Thyroid gland (tissue), 4 donors: ENCODE results near the gene GRM8. TPM values are rescaled to one million over a fixed set of nuclear protein-coding genes. Genes with fewer than 3 reads are reported as not detected.

Experiments used
- DNase-seq, 2 donors: peaks; one replicate each; pipeline ENCODE4 v3.0.0-alpha.2; 2019
- H3K27ac ChIP-seq, 3 donors: fragments of 200-600 bp; sonication (generic); 1 replicate in 2 of 3; 2 replicates in 1 of 3; pipeline ENCODE4 v1.5.1; 2016 to 2019; ENCODE audit warnings: mild to moderate bottlenecking in 1 of 3, moderate library complexity in 1 of 3
- H3K27me3 ChIP-seq: fragments of 200-600 bp; sonication (generic); one replicate; pipeline ENCODE4 v1.5.1; 2019
- H3K36me3 ChIP-seq, 2 donors: fragments of 200-600 bp; sonication (generic); one replicate each; pipeline ENCODE4 v1.5.1; 2016 to 2019
- H3K4me1 ChIP-seq, 2 donors: fragments of 200-600 bp; sonication (generic); one replicate each; pipeline ENCODE4 v1.5.1; 2017 to 2019
- H3K4me3 ChIP-seq, 3 donors: fragments of 200-600 bp; sonication (generic); replicated peaks in 1 of 3; 1 replicate in 2 of 3; 2 replicates in 1 of 3; pipeline ENCODE4 v1.5.1; 2016; ENCODE audit warnings: mild to moderate bottlenecking in 1 of 3
- H3K9me3 ChIP-seq: fragments of 200-600 bp; sonication (generic); one replicate; pipeline ENCODE4 v1.5.1; 2017
- POLR2A ChIP-seq, 2 donors: fragments of 450-650 bp; IDR thresholded peaks; one replicate each; pipeline ENCODE4 v1.6.1; 2017; ENCODE audit warnings: antibody characterized with exemption in 2 of 2, mild to moderate bottlenecking in 2 of 2, moderate library complexity in 1 of 2
- WGBS, 2 donors: methylation state at CpG; one replicate each; pipeline ENCODE4 v1.1.5; 2017; 5-methylcytosine and 5-hydroxymethylcytosine counted together
- intact Hi-C: fragments of 100-400 bp; cut with DNase I; formaldehyde crosslinking; loops from one replicate; pipeline ENCODE4 v1.15.1; 2023
- total RNA-seq, 4 donors: library from RNA; depleted of rRNA; stranded (reverse); fragments of >200 nt; gene quantifications; one replicate each; pipeline ENCODE4 v1.2.3, GENCODE V29; 2016
- TF ChIP-seq, protein P1 (sequence below), 6 experiments: fragments of 200-600 bp in 3 of 6; fragments of 450-650 bp in 3 of 6; sonication (generic) in 3 of 6; IDR thresholded peaks; one replicate each; pipeline ENCODE4 v1.5.1; 2016 to 2019; ENCODE audit warnings: antibody characterized with exemption in 6 of 6, mild to moderate bottlenecking in 2 of 6, inconsistent platforms in 1 of 6, moderate library complexity in 1 of 6

The GRM8 gene
- total RNA-seq, 4 donors from 2014 or later: 0.54 to 9.5 (median 4.8) TPM

- intact Hi-C loops: no loop called here
- WGBS, 2 donors: 78 to 81% methylated on average over 4 of the region's 4 CpGs
- no peak for DNase-seq
- no peaks in the 10 kb centered on the region for H3K9me3 ChIP-seq
- no peak overlapping the region for H3K27ac ChIP-seq
- TF ChIP-seq, protein P1, sequence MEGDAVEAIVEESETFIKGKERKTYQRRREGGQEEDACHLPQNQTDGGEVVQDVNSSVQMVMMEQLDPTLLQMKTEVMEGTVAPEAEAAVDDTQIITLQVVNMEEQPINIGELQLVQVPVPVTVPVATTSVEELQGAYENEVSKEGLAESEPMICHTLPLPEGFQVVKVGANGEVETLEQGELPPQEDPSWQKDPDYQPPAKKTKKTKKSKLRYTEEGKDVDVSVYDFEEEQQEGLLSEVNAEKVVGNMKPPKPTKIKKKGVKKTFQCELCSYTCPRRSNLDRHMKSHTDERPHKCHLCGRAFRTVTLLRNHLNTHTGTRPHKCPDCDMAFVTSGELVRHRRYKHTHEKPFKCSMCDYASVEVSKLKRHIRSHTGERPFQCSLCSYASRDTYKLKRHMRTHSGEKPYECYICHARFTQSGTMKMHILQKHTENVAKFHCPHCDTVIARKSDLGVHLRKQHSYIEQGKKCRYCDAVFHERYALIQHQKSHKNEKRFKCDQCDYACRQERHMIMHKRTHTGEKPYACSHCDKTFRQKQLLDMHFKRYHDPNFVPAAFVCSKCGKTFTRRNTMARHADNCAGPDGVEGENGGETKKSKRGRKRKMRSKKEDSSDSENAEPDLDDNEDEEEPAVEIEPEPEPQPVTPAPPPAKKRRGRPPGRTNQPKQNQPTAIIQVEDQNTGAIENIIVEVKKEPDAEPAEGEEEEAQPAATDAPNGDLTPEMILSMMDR (IDR thresholded peaks at IDR 0.05): no peak
- no peak for TF ChIP-seq POLR2A (IDR thresholded peaks at IDR 0.05)
- no peak overlapping the region for H3K4me3 ChIP-seq
- H3K36me3 ChIP-seq: no peaks in the 10 kb centered on the region
- no peaks in the 10 kb centered on the region for H3K27me3 ChIP-seq
- no peaks in the 10 kb centered on the region for H3K4me1 ChIP-seq
These were observed 37.6 kb downstream of the GRM8 start for GRCh38 chr7:127214956-127215718.

GRCh38 chr7:127209886-127210285 lies 42.9 kb downstream of the GRM8 start:
- no peaks in the 10 kb centered on the region for H3K4me1 ChIP-seq
- no peaks in the 10 kb centered on the region for H3K36me3 ChIP-seq
- intact Hi-C loops: no loop called here
- no peaks in the 10 kb centered on the region for H3K27me3 ChIP-seq
- TF ChIP-seq POLR2A (IDR thresholded peaks at IDR 0.05): no peak
- TF ChIP-seq, protein P1 (IDR thresholded peaks at IDR 0.05): no peak
- DNase-seq: no peak
- no peak overlapping the region for H3K27ac ChIP-seq
- no peak overlapping the region for H3K4me3 ChIP-seq
- WGBS, 2 donors: 56 to 70% methylated on average over 2 of the region's 2 CpGs
- no peaks in the 10 kb centered on the region for H3K9me3 ChIP-seq

DNA sequence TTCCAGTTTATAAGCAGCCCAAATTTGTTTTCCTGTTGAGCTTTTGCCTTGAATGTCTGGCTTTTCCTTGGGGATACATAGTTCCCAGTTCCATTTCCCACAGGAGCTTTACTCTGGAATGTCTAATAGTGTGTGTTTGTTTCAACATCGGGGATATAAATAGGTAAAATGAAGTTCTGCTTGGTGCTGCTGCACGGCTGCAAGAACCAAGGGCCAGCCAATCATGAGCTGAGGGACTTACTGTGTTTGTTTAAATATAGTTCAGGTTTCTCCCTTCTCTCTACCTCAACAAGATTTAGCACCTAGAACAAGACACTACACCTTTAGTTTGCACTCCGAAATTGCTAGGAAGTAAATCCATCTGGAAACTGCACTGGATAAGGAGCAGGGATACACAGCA lies 43.9 kb downstream of the GRM8 start:
- Histone ChIP-seq H3K27ac (no peak overlapping the region), H3K27me3 (no peaks in the 10 kb centered on the region), H3K4me3 (no peak overlapping the region), H3K9me3 (no peaks in the 10 kb centered on the region), H3K36me3 (no peaks in the 10 kb centered on the region), H3K4me1 (no peaks in the 10 kb centered on the region)
- TF ChIP-seq, protein P1 (IDR thresholded peaks at IDR 0.05): no peak
- TF ChIP-seq POLR2A (IDR thresholded peaks at IDR 0.05): no peak
- DNase-seq: no peak
- intact Hi-C loops: no loop called here
- 67 to 76% methylated on average over 3 of the region's 3 CpGs for WGBS, 2 donors

GRCh38 chr7:127208351-127208750 lies 44.4 kb downstream of the GRM8 start:
- Histone ChIP-seq H3K27ac (no peak overlapping the region), H3K4me1 (no peaks in the 10 kb centered on the region), H3K9me3 (no peaks in the 10 kb centered on the region), H3K36me3 (no peaks in the 10 kb centered on the region), H3K4me3 (no peak overlapping the region), H3K27me3 (no peaks in the 10 kb centered on the region)
- TF ChIP-seq, protein P1 (IDR thresholded peaks at IDR 0.05): no peak
- no peak for DNase-seq
- 74 to 78% methylated on average over 3 of the region's 3 CpGs for WGBS, 2 donors
- intact Hi-C loops: no loop called here

DNA sequence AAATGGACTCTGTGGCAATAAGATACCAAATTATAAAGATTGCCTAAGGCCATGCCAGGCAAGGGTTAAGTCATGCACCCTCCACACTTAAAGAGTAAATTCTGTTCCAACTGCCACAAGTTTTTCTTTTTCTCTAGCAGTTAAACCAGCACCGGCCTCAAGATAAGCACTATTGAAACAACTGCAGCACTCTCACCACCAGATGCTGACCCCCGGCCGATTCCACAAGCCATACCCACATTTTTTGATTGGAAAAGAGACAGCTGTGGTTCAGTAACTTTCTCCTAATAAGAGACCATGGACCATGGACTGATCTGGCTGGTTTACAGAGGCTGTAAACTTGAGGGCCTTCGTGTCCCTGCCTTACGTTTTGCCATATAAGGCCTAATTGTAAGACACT lies 44.9 kb downstream of the GRM8 start:
- Histone ChIP-seq H3K9me3 (no peaks in the 10 kb centered on the region), H3K4me3 (no peak overlapping the region), H3K27ac (no peak overlapping the region), H3K36me3 (no peaks in the 10 kb centered on the region), H3K27me3 (no peaks in the 10 kb centered on the region), H3K4me1 (no peaks in the 10 kb centered on the region)
- no peak for DNase-seq
- TF ChIP-seq, protein P1 (IDR thresholded peaks at IDR 0.05): no peak
- TF ChIP-seq POLR2A (IDR thresholded peaks at IDR 0.05): no peak
- intact Hi-C loops: no loop called here
- WGBS, 2 donors: 51 to 52% methylated on average over 5 of the region's 5 CpGs
